HPDE6-E6E7 (cell line): ENCODE data around the gene SCIN.
"Not testable (repeated sequence)": the region's sequence is repeated elsewhere in the genome, so short reads cannot be mapped to it uniquely, and the experiment has no call there.

Source experiments
- DNase-seq: peaks from one replicate; pipeline ENCODE4 v3.0.0; 2011; ENCODE audit warnings: missing footprints; ENCODE audit errors: extremely low spot score

The SCIN gene

GRCh38 chr7:12612622-12613021, 42.1 kb downstream of the SCIN start:
- no peak for DNase-seq

- DNase-seq = no peak
Measured at GRCh38 chr7:12619461-12620069, 49.0 kb downstream of the SCIN start.

- DNase-seq = no peak
Measured at GRCh38 chr7:12620371-12620770, 49.9 kb downstream of the SCIN start.

GRCh38 chr7:12623223-12623622, 52.7 kb downstream of the SCIN start:
- no peak for DNase-seq

- no peak for DNase-seq
Measured at GRCh38 chr7:12623885-12624498, 53.5 kb downstream of the SCIN start.

GRCh38 chr7:12625836-12626235, 55.3 kb downstream of the SCIN start:
- no peak for DNase-seq

- no peak for DNase-seq
Measured at GRCh38 chr7:12629816-12630512, 59.4 kb downstream of the SCIN start.

GRCh38 chr7:12630513-12630819, 59.9 kb downstream of the SCIN start:
- DNase-seq = no peak

GRCh38 chr7:12633582-12633981, 63.1 kb downstream of the SCIN start:
- DNase-seq = no peak

GRCh38 chr7:12635830-12636229, 65.3 kb downstream of the SCIN start:
- DNase-seq = peak; percentile 31

- no peak for DNase-seq
Measured at GRCh38 chr7:12637328-12637727, 66.8 kb downstream of the SCIN start.

- no peak for DNase-seq
Measured at GRCh38 chr7:12637819-12638592, 67.5 kb downstream of the SCIN start.

- DNase-seq = no peak
Measured at GRCh38 chr7:12638851-12639456, 68.4 kb downstream of the SCIN start.

GRCh38 chr7:12640299-12641096, 70.0 kb downstream of the SCIN start:
- DNase-seq = no peak

- no peak for DNase-seq
Measured at GRCh38 chr7:12641196-12641595, 70.7 kb downstream of the SCIN start.

GRCh38 chr7:12642508-12642907, 72.0 kb downstream of the SCIN start:
- no peak for DNase-seq

- DNase-seq = no peak
Measured at GRCh38 chr7:12643001-12643643, 72.6 kb downstream of the SCIN start.

GRCh38 chr7:12643644-12644043, 73.1 kb downstream of the SCIN start:
- no peak for DNase-seq

- DNase-seq = not testable (repeated sequence)
Measured at GRCh38 chr7:12645212-12645611, 74.7 kb downstream of the SCIN start.

- no peak for DNase-seq
Measured at GRCh38 chr7:12646139-12646538, 75.6 kb downstream of the SCIN start.
